ENCODE measurements around the gene SLC10A3.
A peak's percentile ranks its signal among the peaks of the same experiment; 100 is the strongest.

Gene SLC10A3

GRCh38 chrX:154483325-154483724, 7.1 kb downstream of the SLC10A3 start:
- DNase-seq (ENCODE audit: low spot score in 2 of 2) (no peak), ATAC-seq (ENCODE audit: low read depth) (no peak)
- Mint-ChIP-seq H3K4me1 (peaks cover 13% of the 10 kb centered on the region), H3K36me3 (peaks cover 4% of the 10 kb centered on the region), H3K9me3 (no peaks in the 10 kb centered on the region), H3K27me3 (no peaks in the 10 kb centered on the region), H3K4me3 (peak overlapping the region; percentile 27), H3K27ac (no peak overlapping the region)

DNA sequence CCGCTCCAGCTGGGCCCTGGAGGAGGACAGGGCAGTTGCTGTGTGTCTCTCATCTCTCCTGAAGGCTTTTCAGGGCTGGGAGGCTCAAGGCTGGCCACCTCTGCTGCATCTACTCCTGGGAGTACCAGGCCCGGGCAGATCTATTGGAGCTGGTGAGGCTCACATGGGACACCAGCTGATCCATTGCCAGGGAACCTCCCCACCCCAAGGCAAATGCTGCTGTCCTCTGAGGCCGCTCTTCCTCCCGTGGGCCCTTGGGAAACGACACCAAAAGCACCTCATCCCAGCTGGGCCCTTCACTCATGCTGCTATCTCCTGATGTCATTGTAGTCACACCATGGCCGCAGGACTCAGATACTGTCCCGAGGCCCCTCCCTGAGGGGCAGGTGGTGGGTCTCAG, 7.6 kb downstream of the SLC10A3 start:
- ATAC-seq (ENCODE audit: low read depth) (no peak), DNase-seq (ENCODE audit: low spot score in 2 of 2) (no peak)
- Mint-ChIP-seq H3K9me3 (no peaks in the 10 kb centered on the region), H3K27ac (no peak overlapping the region), H3K4me1 (peaks cover 16% of the 10 kb centered on the region), H3K4me3 (no peak overlapping the region), H3K27me3 (no peaks in the 10 kb centered on the region), H3K36me3 (peaks cover under 1% of the 10 kb centered on the region)

DNA sequence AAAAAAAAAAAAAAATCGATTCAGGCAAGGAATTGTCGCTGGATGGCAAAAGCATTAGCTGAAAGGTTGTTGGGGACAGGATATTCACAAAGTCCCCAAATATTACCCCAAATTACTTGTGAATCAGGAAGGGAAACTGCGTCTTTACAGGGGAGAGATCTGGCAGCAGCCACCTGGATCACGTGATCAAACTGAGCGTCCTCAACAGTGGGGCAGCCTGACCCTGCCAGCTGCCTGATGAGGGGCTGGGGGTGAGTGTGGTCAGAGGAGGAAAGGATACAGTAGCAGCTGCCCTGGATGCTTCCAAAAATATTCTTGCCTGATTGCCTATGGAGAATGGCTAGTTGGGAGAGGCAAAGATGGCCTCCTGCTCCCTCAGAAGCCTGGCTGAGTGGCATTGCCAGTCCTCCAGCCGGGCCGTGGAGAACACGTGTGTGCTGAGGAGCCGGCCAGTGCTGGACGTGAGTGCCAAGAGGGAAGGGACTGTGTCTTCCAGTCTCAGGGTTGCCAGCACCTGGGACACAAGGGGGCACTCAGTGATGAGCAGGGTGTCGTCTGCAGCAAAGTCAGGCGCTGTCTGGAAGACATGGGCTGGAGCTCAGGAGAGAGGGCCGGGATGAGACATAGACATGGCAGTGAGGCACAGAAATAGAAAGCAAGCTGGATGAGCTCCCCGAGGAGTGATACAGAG, 8.4 kb downstream of the SLC10A3 start:
- no peak for ATAC-seq (ENCODE audit: low read depth)
- Mint-ChIP-seq H3K36me3 (no peaks in the 10 kb centered on the region), H3K9me3 (no peaks in the 10 kb centered on the region), H3K27me3 (no peaks in the 10 kb centered on the region), H3K4me3 (peak overlapping the region; percentile 11), H3K27ac (peak overlapping the region; percentile 77), H3K4me1 (peaks cover 16% of the 10 kb centered on the region)
- DNase-seq (ENCODE audit: low spot score in 2 of 2): no peak

DNA sequence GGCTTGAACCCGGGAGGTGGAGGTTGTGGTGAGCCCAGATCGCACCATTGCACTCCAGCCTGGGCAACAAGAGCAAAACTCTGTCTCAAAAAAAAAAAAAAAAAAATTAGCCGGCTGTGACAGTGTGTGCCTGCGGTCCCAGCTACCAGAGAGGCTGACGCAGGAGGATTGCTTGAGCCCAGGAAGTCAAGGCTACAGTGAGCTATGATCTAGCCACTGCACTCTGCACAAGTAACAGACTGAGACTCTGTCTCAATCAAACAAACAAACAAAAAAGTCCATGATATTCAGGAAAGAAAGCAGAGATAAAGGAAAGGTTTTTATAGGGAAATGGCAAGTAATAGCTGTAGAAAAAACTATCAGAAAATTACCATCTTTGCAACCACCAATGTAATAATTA, 9.2 kb downstream of the SLC10A3 start:
- peak overlapping the region; percentile 32 for H3K4me3 Mint-ChIP-seq
- DNase-seq (ENCODE audit: low spot score in 2 of 2) (no peak), ATAC-seq (ENCODE audit: low read depth) (no peak)
- H3K27ac Mint-ChIP-seq: peak overlapping the region; percentile 68
- H3K36me3 Mint-ChIP-seq: no peaks in the 10 kb centered on the region
- H3K4me1 Mint-ChIP-seq: peaks cover 16% of the 10 kb centered on the region
- H3K9me3 Mint-ChIP-seq: no peaks in the 10 kb centered on the region
- no peaks in the 10 kb centered on the region for H3K27me3 Mint-ChIP-seq

DNA sequence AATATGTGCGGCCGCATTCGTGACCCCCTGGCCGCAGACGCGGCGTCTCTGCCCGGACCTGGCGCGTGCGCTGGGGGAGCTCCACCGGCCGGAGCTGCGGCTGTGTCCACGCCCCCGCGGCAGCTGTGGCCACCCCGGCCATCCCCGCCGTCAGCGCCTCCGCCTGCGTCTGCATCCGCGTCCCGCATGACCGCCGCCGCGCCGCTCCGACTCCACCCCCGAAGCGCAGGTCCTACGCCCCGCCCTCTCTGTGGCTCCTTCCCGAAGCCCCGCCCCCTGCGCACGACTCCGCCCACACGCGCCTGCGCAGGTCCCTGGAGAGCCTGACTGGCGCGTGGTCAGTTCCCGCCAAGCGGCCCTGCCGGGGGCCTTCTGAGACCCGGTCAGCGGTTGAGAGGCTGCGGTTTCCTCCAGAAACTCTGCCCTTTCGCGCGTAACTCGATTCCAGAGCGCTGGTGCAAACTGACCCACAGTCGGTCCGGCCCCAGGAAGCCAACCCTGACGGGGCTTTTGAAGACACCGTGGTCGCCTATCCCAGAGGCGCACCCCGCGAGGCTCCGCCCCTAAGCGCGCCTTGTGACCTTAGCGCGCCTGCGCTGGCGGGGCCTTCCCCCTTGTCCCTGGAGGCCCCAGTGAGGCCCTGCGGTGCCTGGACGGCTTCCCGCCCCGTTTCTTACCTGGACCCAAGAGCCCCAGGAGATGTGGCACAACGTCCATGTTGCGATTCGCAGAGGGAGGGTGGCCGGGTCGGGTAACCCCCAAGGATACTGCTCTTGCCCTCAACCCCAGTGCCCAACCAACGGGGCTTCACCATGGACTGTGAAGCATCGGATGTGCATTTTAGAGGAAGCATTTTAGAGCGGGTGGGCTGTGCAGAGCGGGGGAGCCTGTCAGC, 11.5 kb downstream of the SLC10A3 start, which contains the start of gene LAGE3:
Gene LAGE3, minus strand, starts transcription at position 554 of the 895 bp plus-strand sequence. Its CDS starts 366 bp downstream, at position 188.
- Mint-ChIP-seq H3K4me3 (peak within 1 kb of the TSS; percentile 85), H3K36me3 (no peaks in the 10 kb centered on the region), H3K4me1 (peaks cover 16% of the 10 kb centered on the region), H3K27me3 (no peaks in the 10 kb centered on the region), H3K9me3 (no peaks in the 10 kb centered on the region), H3K27ac (peak within 1 kb of the TSS; percentile 95)
- DNase-seq (ENCODE audit: low spot score in 2 of 2) (peak; percentile 94 to 97), ATAC-seq (ENCODE audit: low read depth) (peak; percentile 85)

- Mint-ChIP-seq H3K27me3 (no peaks in the 10 kb centered on the region), H3K36me3 (peaks cover 2% of the 10 kb centered on the region), H3K27ac (peak overlapping the region; percentile 95), H3K4me3 (peak overlapping the region; percentile 85), H3K4me1 (peaks cover 13% of the 10 kb centered on the region), H3K9me3 (no peaks in the 10 kb centered on the region)
- DNase-seq (ENCODE audit: low spot score in 2 of 2) (no peak), ATAC-seq (ENCODE audit: low read depth) (no peak)
Measured at GRCh38 chrX:154477891-154478477, 12.4 kb downstream of the SLC10A3 start.

DNA sequence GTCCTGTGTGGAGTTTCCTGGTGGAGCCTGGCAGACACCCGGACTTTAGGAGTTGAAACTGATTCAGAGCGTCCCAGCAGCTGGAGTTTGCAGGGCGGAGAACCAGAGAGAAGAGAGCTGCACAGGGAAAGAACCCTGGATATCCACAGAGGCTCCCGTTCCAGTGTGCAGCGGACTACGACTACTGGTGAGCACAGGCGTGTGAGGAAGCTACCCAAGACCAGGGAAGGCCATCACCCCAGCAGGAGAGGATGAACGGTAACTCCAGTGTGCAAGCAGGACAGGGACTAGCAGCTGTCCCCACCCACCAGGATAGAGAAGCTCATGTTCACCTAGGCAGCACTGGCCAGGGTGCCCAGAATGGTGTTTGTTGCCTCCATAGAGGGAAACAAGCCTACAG, 13.6 kb downstream of the SLC10A3 start:
- peaks cover 9% of the 10 kb centered on the region for H3K4me1 Mint-ChIP-seq
- DNase-seq (ENCODE audit: low spot score in 2 of 2) (no peak), ATAC-seq (ENCODE audit: low read depth) (no peak)
- no peak overlapping the region for H3K4me3 Mint-ChIP-seq
- no peak overlapping the region for H3K27ac Mint-ChIP-seq
- peaks cover 3% of the 10 kb centered on the region for H3K36me3 Mint-ChIP-seq
- no peaks in the 10 kb centered on the region for H3K27me3 Mint-ChIP-seq
- H3K9me3 Mint-ChIP-seq: no peaks in the 10 kb centered on the region

DNA sequence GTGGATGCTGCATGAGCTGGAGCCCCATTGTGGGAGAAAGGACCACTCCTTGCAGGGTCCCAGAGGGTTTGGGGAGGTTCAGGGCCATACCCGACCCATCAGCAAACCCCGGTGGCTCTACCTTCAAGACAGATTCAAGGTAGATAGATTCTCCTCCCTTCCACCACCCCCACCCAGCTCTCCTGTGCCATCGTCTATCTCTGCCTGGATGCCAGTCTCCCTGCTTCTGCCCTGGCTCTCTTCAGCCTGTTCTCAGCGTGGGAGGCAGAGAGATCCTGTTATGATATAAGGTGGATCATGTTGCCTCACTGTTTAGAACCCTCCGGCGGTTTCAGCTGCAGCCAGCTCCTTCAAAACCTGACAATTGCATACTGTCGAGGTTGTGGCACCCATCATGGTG, 16.7 kb downstream of the SLC10A3 start:
- no peak overlapping the region for H3K4me3 Mint-ChIP-seq
- peaks cover 4% of the 10 kb centered on the region for H3K4me1 Mint-ChIP-seq
- no peaks in the 10 kb centered on the region for H3K9me3 Mint-ChIP-seq
- H3K27me3 Mint-ChIP-seq: no peaks in the 10 kb centered on the region
- DNase-seq (ENCODE audit: low spot score in 2 of 2) (no peak), ATAC-seq (ENCODE audit: low read depth) (no peak)
- peaks cover 5% of the 10 kb centered on the region for H3K36me3 Mint-ChIP-seq
- no peak overlapping the region for H3K27ac Mint-ChIP-seq

GRCh38 chrX:154472685-154473632, 17.5 kb downstream of the SLC10A3 start:
- Mint-ChIP-seq H3K27ac (peak overlapping the region; percentile 51), H3K27me3 (no peaks in the 10 kb centered on the region), H3K4me3 (no peak overlapping the region), H3K9me3 (no peaks in the 10 kb centered on the region), H3K4me1 (no peaks in the 10 kb centered on the region), H3K36me3 (peaks cover 5% of the 10 kb centered on the region)
- DNase-seq (ENCODE audit: low spot score in 2 of 2): no peak
- no peak for ATAC-seq (ENCODE audit: low read depth)

DNA sequence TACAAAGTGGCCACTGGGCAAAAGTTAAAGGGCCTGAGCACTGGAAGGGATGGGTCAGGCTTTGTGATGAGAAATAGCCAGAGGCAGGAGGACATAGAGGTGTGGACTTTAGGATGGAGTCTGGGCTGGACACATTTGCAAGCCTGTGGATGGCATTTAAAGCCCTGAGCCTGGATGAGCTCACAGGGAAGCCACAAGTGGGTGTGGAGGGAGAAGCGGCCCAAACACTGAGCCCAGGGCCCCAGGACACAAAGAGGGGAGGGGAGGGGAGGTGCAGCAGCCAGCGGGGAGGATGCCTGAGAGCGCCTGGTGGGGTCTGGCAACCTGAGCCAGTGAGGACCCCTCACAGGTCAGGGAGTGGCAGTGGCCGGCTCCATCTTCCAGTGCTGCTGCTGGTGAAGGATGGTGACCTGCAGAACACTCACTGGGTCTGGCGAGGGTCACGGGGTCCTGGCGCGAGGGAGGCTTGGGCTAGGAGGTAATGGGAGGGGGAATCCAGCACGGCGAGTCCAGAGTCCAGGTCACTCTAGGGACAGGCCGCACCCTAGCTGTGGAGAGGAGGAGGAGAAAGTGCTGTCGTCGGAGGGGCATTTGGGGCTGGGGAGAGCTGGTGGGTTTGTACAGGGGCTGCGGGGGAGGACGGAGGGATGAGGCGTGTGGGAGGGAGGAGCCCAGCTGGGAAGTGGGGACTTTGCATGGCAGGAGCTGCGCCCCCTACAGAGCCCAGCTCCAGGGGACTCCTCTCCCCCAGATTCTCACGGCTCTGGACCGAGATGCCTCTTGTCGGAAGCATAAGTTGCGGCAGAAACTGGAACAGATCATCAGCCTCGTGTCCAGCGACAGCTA, 18.4 kb downstream of the SLC10A3 start:
- no peaks in the 10 kb centered on the region for H3K4me1 Mint-ChIP-seq
- ATAC-seq (ENCODE audit: low read depth) (no peak), DNase-seq (ENCODE audit: low spot score in 2 of 2) (no peak)
- no peaks in the 10 kb centered on the region for H3K9me3 Mint-ChIP-seq
- H3K27me3 Mint-ChIP-seq: no peaks in the 10 kb centered on the region
- no peak overlapping the region for H3K4me3 Mint-ChIP-seq
- H3K27ac Mint-ChIP-seq: no peak overlapping the region
- H3K36me3 Mint-ChIP-seq: peaks cover 5% of the 10 kb centered on the region

DNA sequence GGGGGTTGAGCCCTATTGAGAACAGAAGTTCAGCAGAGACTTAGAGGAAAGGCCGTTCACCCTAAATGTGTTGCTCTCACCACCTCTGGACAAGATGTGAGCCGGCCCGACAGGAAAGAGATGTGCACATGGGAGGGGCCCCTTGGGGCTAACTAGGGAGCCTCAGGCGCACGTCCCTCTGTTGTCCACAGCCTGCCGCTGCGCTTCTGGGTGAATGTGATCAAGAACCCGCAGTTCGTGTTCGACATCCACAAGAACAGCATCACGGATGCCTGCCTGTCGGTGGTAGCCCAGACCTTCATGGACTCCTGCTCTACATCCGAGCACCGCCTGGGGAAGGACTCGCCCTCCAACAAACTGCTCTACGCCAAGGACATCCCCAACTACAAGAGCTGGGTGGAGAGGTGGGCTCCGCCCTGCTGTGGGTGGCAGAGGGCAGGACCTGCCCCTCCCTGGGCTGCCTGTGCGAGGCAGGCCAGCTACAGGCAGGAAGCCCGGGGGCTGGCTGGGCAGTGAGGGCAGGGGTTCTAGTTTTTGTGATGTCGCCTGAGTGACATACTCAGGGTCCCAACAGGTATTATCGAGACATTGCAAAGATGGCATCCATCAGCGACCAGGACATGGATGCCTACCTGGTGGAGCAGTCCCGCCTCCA, 19.4 kb downstream of the SLC10A3 start:
- H3K4me1 Mint-ChIP-seq: no peaks in the 10 kb centered on the region
- H3K4me3 Mint-ChIP-seq: no peak overlapping the region
- H3K9me3 Mint-ChIP-seq: no peaks in the 10 kb centered on the region
- ATAC-seq (ENCODE audit: low read depth) (no peak), DNase-seq (ENCODE audit: low spot score in 2 of 2) (no peak)
- H3K27ac Mint-ChIP-seq: no peak overlapping the region
- H3K27me3 Mint-ChIP-seq: no peaks in the 10 kb centered on the region
- H3K36me3 Mint-ChIP-seq: peaks cover 5% of the 10 kb centered on the region

GRCh38 chrX:154470434-154470833, 20.0 kb downstream of the SLC10A3 start:
- H3K4me1 Mint-ChIP-seq: no peaks in the 10 kb centered on the region
- no peak overlapping the region for H3K27ac Mint-ChIP-seq
- no peak for DNase-seq (ENCODE audit: low spot score in 2 of 2)
- peaks cover 7% of the 10 kb centered on the region for H3K36me3 Mint-ChIP-seq
- H3K9me3 Mint-ChIP-seq: no peaks in the 10 kb centered on the region
- no peak overlapping the region for H3K4me3 Mint-ChIP-seq
- H3K27me3 Mint-ChIP-seq: no peaks in the 10 kb centered on the region
- no peak for ATAC-seq (ENCODE audit: low read depth)
